B cell (primary cell): ENCODE results near the gene ZFYVE9. TPM values are rescaled to one million over a fixed set of nuclear protein-coding genes. Genes with fewer than 3 reads are reported as not detected.

Source experiments
- ATAC-seq: fragments of 200-7000 bp; cut with Tn5 transposase; one replicate; pipeline ENCODE4 v1.10.0; 2021; ENCODE audit warnings: low read depth, mild to moderate bottlenecking, moderate number of reproducible peaks, moderate library complexity
- CTCF ChIA-PET: fragments of 350-600 bp; sonication (Branson Sonifier 250); formaldehyde crosslinking; loops from one replicate; lab custom pipeline; 2021; ENCODE audit warnings: antibody characterized with exemption, inconsistent platforms; lab: Charles Lee
- POLR2A ChIA-PET: fragments of 350-600 bp; sonication (Branson Sonifier 250); formaldehyde crosslinking; loops from one replicate; lab custom pipeline; 2021; ENCODE audit warnings: antibody characterized with exemption; lab: Charles Lee
- DNase-seq: peaks from one replicate; pipeline ENCODE4 v3.0.0; 2013
- H2AFZ ChIP-seq: 2 replicates; pipeline ENCODE4 v1.6.1; 2012; ENCODE audit warnings: mild to moderate bottlenecking, low read depth, low read length; ENCODE audit not compliant: insufficient read depth, poor library complexity, severe bottlenecking
- H3K27ac ChIP-seq, 2 donors: 1 replicate in 1 of 2; 2 replicates in 1 of 2; pipeline ENCODE4 v1.5.1; 2012 to 2013; ENCODE audit warnings: low read length in 2 of 2, mild to moderate bottlenecking in 2 of 2, moderate library complexity in 1 of 2
- H3K27me3 ChIP-seq, 4 experiments: fragments of 200-600 bp in 1 of 4; sonication (generic) in 1 of 4; replicated peaks in 1 of 4; 1 replicate in 2 of 4; 2 replicates in 2 of 4; pipeline versions ENCODE4 v1.6.1 to v1.7.0; 2013 to 2016; ENCODE audit warnings: low read length in 3 of 4, mild to moderate bottlenecking in 2 of 4, mixed read lengths in 1 of 4, moderate library complexity in 1 of 4; ENCODE audit not compliant: insufficient read depth in 4 of 4, control insufficient read depth in 3 of 4; ENCODE audit errors: control extremely low read depth in 1 of 4
- H3K36me3 ChIP-seq, 2 experiments: replicated peaks in 1 of 2; 1 replicate in 1 of 2; 2 replicates in 1 of 2; pipeline versions ENCODE4 v1.6.1 to v1.7.1; 2013; ENCODE audit warnings: low read length in 1 of 2; ENCODE audit not compliant: insufficient read depth in 2 of 2, control insufficient read depth in 1 of 2; ENCODE audit errors: control extremely low read depth in 1 of 2, extremely low read depth in 1 of 2
- H3K4me1 ChIP-seq, 2 donors: fragments of 200-600 bp in 1 of 2; sonication (generic) in 1 of 2; 1 replicate in 1 of 2; 2 replicates in 1 of 2; pipeline versions ENCODE4 v1.5.1 to v1.6.1; 2013 to 2017; ENCODE audit warnings: low read length in 2 of 2; ENCODE audit not compliant: control insufficient read depth in 2 of 2, insufficient read depth in 2 of 2
- H3K4me2 ChIP-seq: replicated peaks from 2 replicates; pipeline ENCODE3; 2012; ENCODE audit warnings: mild to moderate bottlenecking, low read depth, low read length; ENCODE audit not compliant: poor library complexity, severe bottlenecking
- H3K4me3 ChIP-seq, 5 experiments: fragments of 200-600 bp in 1 of 5; sonication (generic) in 1 of 5; 1 replicate in 3 of 5; 2 replicates in 2 of 5; pipeline versions ENCODE4 v1.5.1 to v1.7.0; 2011 to 2016; ENCODE audit warnings: low read length in 4 of 5, mild to moderate bottlenecking in 4 of 5, low read depth in 2 of 5, control low read depth in 1 of 5, moderate library complexity in 1 of 5; ENCODE audit not compliant: insufficient read depth in 1 of 5; ENCODE audit errors: control extremely low read depth in 1 of 5, extremely low read depth in 1 of 5
- H3K79me2 ChIP-seq: fragments of 200-600 bp; sonication (generic); one replicate; pipeline ENCODE4 v1.6.0; 2016; ENCODE audit warnings: low read length; ENCODE audit not compliant: control insufficient read depth, insufficient read depth
- H3K9ac ChIP-seq: fragments of 200-600 bp; sonication (generic); 2 replicates; pipeline ENCODE4 v1.6.1; 2017; ENCODE audit warnings: mild to moderate bottlenecking, low read length, moderate library complexity
- H3K9me3 ChIP-seq, 3 donors: one replicate each; pipeline versions ENCODE4 v1.6.1 to v1.7.1; 2013; ENCODE audit warnings: low read length in 2 of 3; ENCODE audit not compliant: control insufficient read depth in 2 of 3, insufficient read depth in 1 of 3; ENCODE audit errors: control extremely low read depth in 1 of 3
- H4K20me1 ChIP-seq: 2 replicates; pipeline ENCODE4 v1.6.0; 2012; ENCODE audit warnings: mild to moderate bottlenecking, low read length; ENCODE audit not compliant: insufficient read depth, control insufficient read depth, poor library complexity, severe bottlenecking
- H3K27ac Mint-ChIP-seq: one replicate; pipeline ENCODE4 v1.8.0; 2021; ENCODE audit warnings: mixed read lengths
- H3K27me3 Mint-ChIP-seq: one replicate; pipeline ENCODE4 v1.8.0; 2021; ENCODE audit warnings: mixed read lengths
- H3K4me1 Mint-ChIP-seq: one replicate; pipeline ENCODE4 v1.8.0; 2021; ENCODE audit warnings: mixed read lengths
- H3K4me3 Mint-ChIP-seq: one replicate; pipeline ENCODE4 v1.8.0; 2021; ENCODE audit warnings: mixed read lengths
- H3K9me3 Mint-ChIP-seq: one replicate; pipeline ENCODE4 v1.8.0; 2022; ENCODE audit warnings: mixed read lengths; ENCODE audit not compliant: insufficient read depth
- CTCF ChIP-seq: fragments of 200-600 bp; IDR thresholded peaks from one replicate; pipeline ENCODE4 v1.8.0; 2022; ENCODE audit warnings: antibody characterized with exemption, mild to moderate bottlenecking
- EZH2 ChIP-seq: IDR thresholded peaks from 2 replicates; pipeline ENCODE4 v1.6.1; 2012; ENCODE audit warnings: borderline replicate concordance, low read depth, mild to moderate bottlenecking, moderate library complexity, low read length; ENCODE audit not compliant: insufficient read depth, poor library complexity, severe bottlenecking
- WGBS: methylation state at CpG from one replicate; pipeline ENCODE4 v1.1.5; 2013; ENCODE audit warnings: missing lambda C conversion rate; ENCODE audit not compliant: insufficient coverage; 5-methylcytosine and 5-hydroxymethylcytosine counted together
- intact Hi-C: fragments of 100-400 bp; cut with micrococcal nuclease; formaldehyde crosslinking; loops from one replicate; pipeline ENCODE4 v1.10.0; 2022
- polyA plus RNA-seq: library from polyadenylated mRNA; depleted of rRNA; stranded (reverse); fragments of >200 nt; gene quantifications from 2 replicates; pipeline ENCODE4 v1.2.3, GENCODE V29; 2012
- total RNA-seq, 2 donors: library from RNA; stranded (reverse); fragments of 120-200 nt in 1 of 2; gene quantifications; 1 replicate in 1 of 2; 2 replicates in 1 of 2; pipeline versions ENCODE4 v1.2.3 to v1.2.4, GENCODE V29; 2013 to 2022

ZFYVE9 gene
- total and polyA plus RNA-seq, 2 donors (not counting 1 experiment from before 2014, with no cell fraction given) = 0.16 to 3.3 TPM

DNA sequence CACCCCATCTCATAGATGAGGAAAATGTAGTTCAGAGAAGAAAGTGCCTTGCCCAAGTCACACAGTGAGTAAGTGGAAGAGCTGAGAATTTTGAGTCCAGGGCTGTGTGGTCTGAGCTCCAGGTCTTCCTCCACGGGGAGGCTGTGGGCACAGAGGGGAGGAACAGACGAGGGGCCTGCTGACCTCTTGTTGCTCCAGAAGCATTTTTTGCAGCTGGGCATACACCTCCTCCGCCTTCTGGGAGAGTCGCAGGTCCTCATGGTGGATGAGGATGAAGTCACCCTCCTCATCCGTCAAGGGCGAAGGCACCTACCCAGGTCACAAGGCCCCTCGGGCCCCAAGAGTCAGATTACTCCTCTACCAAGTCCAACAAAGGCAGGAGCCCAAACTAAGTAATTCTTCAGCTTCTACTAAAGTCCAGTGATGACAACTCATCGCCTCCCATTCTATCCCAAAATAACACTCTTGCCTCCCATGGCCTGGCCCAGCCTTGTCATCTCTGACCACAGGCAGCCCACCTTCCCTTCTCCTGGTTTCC lies 215.0 kb downstream of the ZFYVE9 start:
- H3K9ac ChIP-seq = no peak overlapping the region
- peaks cover 17% of the 10 kb centered on the region for H4K20me1 ChIP-seq
- no peaks in the 10 kb centered on the region for H3K27me3 ChIP-seq
- Mint-ChIP-seq H3K27ac (no peak overlapping the region), H3K27me3 (no peaks in the 10 kb centered on the region), H3K9me3 (no peaks in the 10 kb centered on the region), H3K4me1 (no peaks in the 10 kb centered on the region), H3K4me3 (no peak overlapping the region)
- 99% methylated on average over 6 of the region's 8 CpGs for WGBS
- DNase-seq (no peak), ATAC-seq (no peak)
- no peaks in the 10 kb centered on the region for H3K4me1 ChIP-seq
- no peaks in the 10 kb centered on the region for H3K9me3 ChIP-seq
- POLR2A ChIA-PET = no interaction called here
- no peaks in the 10 kb centered on the region for H3K79me2 ChIP-seq
- intact Hi-C loops = no loop called here
- peaks cover 6 to 99% of the 10 kb centered on the region in 2 experiments for H3K36me3 ChIP-seq
- H2AFZ ChIP-seq = no peak overlapping the region
- no peak overlapping the region for H3K27ac ChIP-seq
- CTCF ChIA-PET = no interaction called here
- no peak overlapping the region for H3K4me2 ChIP-seq
- H3K4me3 ChIP-seq = no peak overlapping the region
- no peak for TF ChIP-seq CTCF
- TF ChIP-seq EZH2 = no peak

DNA sequence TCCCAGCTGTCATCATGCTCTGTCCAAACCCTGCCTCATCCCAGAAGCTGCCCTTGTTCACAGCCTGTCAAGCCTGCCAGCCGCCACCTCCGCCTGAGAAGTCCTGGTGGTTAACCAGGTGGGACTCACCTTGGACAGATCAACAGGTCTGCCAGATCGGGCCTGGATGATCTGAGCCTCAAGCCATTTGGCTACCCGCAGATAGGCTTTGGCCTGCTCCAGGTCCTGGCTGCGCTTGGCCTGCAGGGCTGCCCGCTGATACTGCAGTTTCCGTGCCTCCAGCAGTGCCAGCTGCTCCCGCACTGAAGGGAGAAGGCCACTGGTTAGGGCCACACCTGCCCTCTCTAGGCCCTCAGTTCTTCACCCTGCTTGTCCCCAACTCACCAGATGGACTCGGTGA lies 215.5 kb downstream of the ZFYVE9 start:
- WGBS = 99% methylated on average over 8 of the region's 9 CpGs
- Mint-ChIP-seq H3K27ac (no peak overlapping the region), H3K9me3 (no peaks in the 10 kb centered on the region), H3K27me3 (no peaks in the 10 kb centered on the region), H3K4me3 (no peak overlapping the region), H3K4me1 (no peaks in the 10 kb centered on the region)
- H3K9ac ChIP-seq = no peak overlapping the region
- H3K27me3 ChIP-seq = no peaks in the 10 kb centered on the region
- H3K36me3 ChIP-seq = peaks cover 6 to 99% of the 10 kb centered on the region in 2 experiments
- no peak overlapping the region for H3K4me3 ChIP-seq
- no peaks in the 10 kb centered on the region for H3K79me2 ChIP-seq
- CTCF ChIA-PET = no interaction called here
- ATAC-seq = no peak
- H3K4me2 ChIP-seq = no peak overlapping the region
- H3K27ac ChIP-seq = no peak overlapping the region
- TF ChIP-seq EZH2 (no peak), CTCF (no peak)
- H3K4me1 ChIP-seq = no peaks in the 10 kb centered on the region
- POLR2A ChIA-PET = no interaction called here
- H3K9me3 ChIP-seq = no peaks in the 10 kb centered on the region
- no peak overlapping the region for H2AFZ ChIP-seq
- intact Hi-C loops = no loop called here
- no peak for DNase-seq
- H4K20me1 ChIP-seq = peaks cover 20% of the 10 kb centered on the region
